WTC11 (cell line): ENCODE measurements around the gene LMOD2. TPM values are rescaled to one million over a fixed set of nuclear protein-coding genes. Genes with fewer than 3 reads are reported as not detected.
"Not testable (repeated sequence)": the region's sequence is repeated elsewhere in the genome, so short reads cannot be mapped to it uniquely, and the experiment has no call there.

ENCODE experiments used
- ATAC-seq: fragments of 200-7000 bp; cut with Tn5 transposase; 2 replicates; pipeline ENCODE4 v1.10.0; 2021; ENCODE audit warnings: mild to moderate bottlenecking, moderate library complexity
- CTCF ChIA-PET: fragments of 300-600 bp; sonication (Branson Sonifier 250); formaldehyde crosslinking; loops from one replicate; lab custom pipeline; 2021; ENCODE audit warnings: antibody characterized with exemption; lab: Charles Lee
- POLR2A ChIA-PET: fragments of 350-600 bp; sonication (Branson Sonifier 250); formaldehyde crosslinking; loops from one replicate; lab custom pipeline; 2021; ENCODE audit warnings: antibody characterized with exemption; lab: Charles Lee
- DNase-seq: peaks from one replicate; pipeline ENCODE4 v3.0.0; 2021; ENCODE audit warnings: low spot score
- H3K27ac Mint-ChIP-seq: 2 replicates; pipeline ENCODE4 v1.8.0; 2021; ENCODE audit warnings: mixed read lengths
- H3K27me3 Mint-ChIP-seq: 2 replicates; pipeline ENCODE4 v1.8.0; 2021; ENCODE audit warnings: low read depth, mild to moderate bottlenecking, moderate library complexity, mixed read lengths
- H3K36me3 Mint-ChIP-seq: 2 replicates; pipeline ENCODE4 v1.8.0; 2021; ENCODE audit warnings: mixed read lengths
- H3K4me1 Mint-ChIP-seq: 2 replicates; pipeline ENCODE4 v1.8.0; 2022; ENCODE audit warnings: mixed read lengths
- H3K4me3 Mint-ChIP-seq: 2 replicates; pipeline ENCODE4 v1.8.0; 2021; ENCODE audit warnings: mild to moderate bottlenecking, moderate library complexity, mixed read lengths
- H3K9me3 Mint-ChIP-seq: 2 replicates; pipeline ENCODE4 v1.8.0; 2021; ENCODE audit warnings: mixed read lengths
- ATF1 ChIP-seq: sonication (generic); formaldehyde crosslinking; IDR thresholded peaks from 2 replicates; pipeline ENCODE4 v1.8.1; 2023; ENCODE audit warnings: mild to moderate bottlenecking, moderate library complexity, missing genetic modification reagents
- CDX4 ChIP-seq: fragments of 250-450 bp; sonication (Bioruptor Pico); IDR thresholded peaks from 2 replicates; pipeline ENCODE4 v1.9.0; 2021; ENCODE audit warnings: moderate library complexity, mild to moderate bottlenecking, inconsistent platforms, borderline replicate concordance
- MXD4 ChIP-seq: fragments of 250-450 bp; sonication (Bioruptor Pico); IDR thresholded peaks from 2 replicates; pipeline ENCODE4 v1.8.0; 2021; ENCODE audit warnings: mild to moderate bottlenecking, moderate library complexity, borderline replicate concordance
- OVOL2 ChIP-seq: fragments of 250-450 bp; sonication (Bioruptor Pico); IDR thresholded peaks from 2 replicates; pipeline ENCODE4 v1.9.0; 2021; ENCODE audit warnings: mild to moderate bottlenecking, borderline replicate concordance
- SMAD3 ChIP-seq: sonication (generic); formaldehyde crosslinking; IDR thresholded peaks from 2 replicates; pipeline ENCODE4 v1.8.0; 2022; ENCODE audit warnings: missing genetic modification reagents, mild to moderate bottlenecking, borderline replicate concordance
- SP1 ChIP-seq: sonication (generic); formaldehyde crosslinking; conservative IDR thresholded peaks from 2 replicates; pipeline ENCODE4 v1.8.1; 2022; ENCODE audit warnings: missing genetic modification reagents
- TEAD4 ChIP-seq: sonication (generic); formaldehyde crosslinking; IDR thresholded peaks from 2 replicates; pipeline ENCODE4 v1.8.0; 2022; ENCODE audit warnings: mild to moderate bottlenecking, missing genetic modification reagents
- TP53 ChIP-seq: sonication (generic); formaldehyde crosslinking; IDR thresholded peaks from 2 replicates; pipeline ENCODE4 v1.8.1; 2023; ENCODE audit warnings: mild to moderate bottlenecking, missing genetic modification reagents
- USF1 ChIP-seq: sonication (generic); formaldehyde crosslinking; IDR thresholded peaks from 2 replicates; pipeline ENCODE4 v1.8.0; 2022; ENCODE audit warnings: mild to moderate bottlenecking, missing genetic modification reagents
- ZNF219 ChIP-seq: sonication (generic); formaldehyde crosslinking; IDR thresholded peaks from 2 replicates; pipeline ENCODE4 v1.8.0; 2023; ENCODE audit warnings: missing genetic modification reagents, mild to moderate bottlenecking, borderline replicate concordance
- ZSCAN18 ChIP-seq: fragments of 250-450 bp; sonication (Bioruptor Pico); IDR thresholded peaks from 2 replicates; pipeline ENCODE4 v2.1.2; 2022; ENCODE audit warnings: mild to moderate bottlenecking, moderate library complexity
- total RNA-seq: library from RNA; stranded (reverse); gene quantifications from 3 replicates; pipeline ENCODE4 v1.2.3, GENCODE V29; 2021
- TF ChIP-seq, protein P1 (sequence below): sonication (generic); formaldehyde crosslinking; IDR thresholded peaks from 2 replicates; pipeline ENCODE4 v1.8.1; 2023; ENCODE audit warnings: mild to moderate bottlenecking, missing genetic modification reagents, borderline replicate concordance
- TF ChIP-seq, protein P2 (sequence below): sonication (generic); formaldehyde crosslinking; conservative IDR thresholded peaks from 2 replicates; pipeline ENCODE4 v1.8.1; 2022; ENCODE audit warnings: mild to moderate bottlenecking, missing genetic modification reagents

LMOD2 gene
- total RNA-seq, 1 experiment from 2014 or later: not detected

- DNase-seq (no peak), ATAC-seq (no peak)
- POLR2A ChIA-PET: no interaction called here
- H3K36me3 Mint-ChIP-seq: no peaks in the 10 kb centered on the region
- H3K4me3 Mint-ChIP-seq: no peak overlapping the region
- peaks cover 20% of the 10 kb centered on the region for H3K4me1 Mint-ChIP-seq
- H3K27me3 Mint-ChIP-seq: no peaks in the 10 kb centered on the region; the same call in 1 of the 2 replicates
- TF ChIP-seq SP1 (no peak), SMAD3 (CRISPR knock-in tag) (no peak), ZNF219 (CRISPR knock-in tag) (no peak), CDX4 (CRISPR knock-in tag) (no peak), MXD4 (CRISPR knock-in tag) (no peak), OVOL2 (CRISPR knock-in tag) (no peak), ATF1 (CRISPR knock-in tag) (no peak), TP53 (CRISPR knock-in tag) (no peak), USF1 (CRISPR knock-in tag) (no peak), TEAD4 (CRISPR knock-in tag) (no peak), ZSCAN18 (CRISPR knock-in tag) (no peak)
- TF ChIP-seq, protein P1, sequence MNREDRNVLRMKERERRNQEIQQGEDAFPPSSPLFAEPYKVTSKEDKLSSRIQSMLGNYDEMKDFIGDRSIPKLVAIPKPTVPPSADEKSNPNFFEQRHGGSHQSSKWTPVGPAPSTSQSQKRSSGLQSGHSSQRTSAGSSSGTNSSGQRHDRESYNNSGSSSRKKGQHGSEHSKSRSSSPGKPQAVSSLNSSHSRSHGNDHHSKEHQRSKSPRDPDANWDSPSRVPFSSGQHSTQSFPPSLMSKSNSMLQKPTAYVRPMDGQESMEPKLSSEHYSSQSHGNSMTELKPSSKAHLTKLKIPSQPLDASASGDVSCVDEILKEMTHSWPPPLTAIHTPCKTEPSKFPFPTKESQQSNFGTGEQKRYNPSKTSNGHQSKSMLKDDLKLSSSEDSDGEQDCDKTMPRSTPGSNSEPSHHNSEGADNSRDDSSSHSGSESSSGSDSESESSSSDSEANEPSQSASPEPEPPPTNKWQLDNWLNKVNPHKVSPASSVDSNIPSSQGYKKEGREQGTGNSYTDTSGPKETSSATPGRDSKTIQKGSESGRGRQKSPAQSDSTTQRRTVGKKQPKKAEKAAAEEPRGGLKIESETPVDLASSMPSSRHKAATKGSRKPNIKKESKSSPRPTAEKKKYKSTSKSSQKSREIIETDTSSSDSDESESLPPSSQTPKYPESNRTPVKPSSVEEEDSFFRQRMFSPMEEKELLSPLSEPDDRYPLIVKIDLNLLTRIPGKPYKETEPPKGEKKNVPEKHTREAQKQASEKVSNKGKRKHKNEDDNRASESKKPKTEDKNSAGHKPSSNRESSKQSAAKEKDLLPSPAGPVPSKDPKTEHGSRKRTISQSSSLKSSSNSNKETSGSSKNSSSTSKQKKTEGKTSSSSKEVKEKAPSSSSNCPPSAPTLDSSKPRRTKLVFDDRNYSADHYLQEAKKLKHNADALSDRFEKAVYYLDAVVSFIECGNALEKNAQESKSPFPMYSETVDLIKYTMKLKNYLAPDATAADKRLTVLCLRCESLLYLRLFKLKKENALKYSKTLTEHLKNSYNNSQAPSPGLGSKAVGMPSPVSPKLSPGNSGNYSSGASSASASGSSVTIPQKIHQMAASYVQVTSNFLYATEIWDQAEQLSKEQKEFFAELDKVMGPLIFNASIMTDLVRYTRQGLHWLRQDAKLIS (CRISPR knock-in tag): no peak
- TF ChIP-seq, protein P2, sequence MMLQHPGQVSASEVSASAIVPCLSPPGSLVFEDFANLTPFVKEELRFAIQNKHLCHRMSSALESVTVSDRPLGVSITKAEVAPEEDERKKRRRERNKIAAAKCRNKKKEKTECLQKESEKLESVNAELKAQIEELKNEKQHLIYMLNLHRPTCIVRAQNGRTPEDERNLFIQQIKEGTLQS (CRISPR knock-in tag): no peak
- TF ChIP-seq, all 79 proteins: peak for 0
- CTCF ChIA-PET: interaction anchor here (0.8 to 1.2 kb wide), 3 partner anchors 9 to 139 kb away, joined by 3 to 4 read pairs (median 3); no protein-coding TSS in a partner anchor
- peaks cover under 1% of the 10 kb centered on the region for H3K9me3 Mint-ChIP-seq
- H3K27ac Mint-ChIP-seq: no peak overlapping the region
These were observed 22.1 kb upstream of the LMOD2 start for GRCh38 chr7:123633553-123633952.

DNA sequence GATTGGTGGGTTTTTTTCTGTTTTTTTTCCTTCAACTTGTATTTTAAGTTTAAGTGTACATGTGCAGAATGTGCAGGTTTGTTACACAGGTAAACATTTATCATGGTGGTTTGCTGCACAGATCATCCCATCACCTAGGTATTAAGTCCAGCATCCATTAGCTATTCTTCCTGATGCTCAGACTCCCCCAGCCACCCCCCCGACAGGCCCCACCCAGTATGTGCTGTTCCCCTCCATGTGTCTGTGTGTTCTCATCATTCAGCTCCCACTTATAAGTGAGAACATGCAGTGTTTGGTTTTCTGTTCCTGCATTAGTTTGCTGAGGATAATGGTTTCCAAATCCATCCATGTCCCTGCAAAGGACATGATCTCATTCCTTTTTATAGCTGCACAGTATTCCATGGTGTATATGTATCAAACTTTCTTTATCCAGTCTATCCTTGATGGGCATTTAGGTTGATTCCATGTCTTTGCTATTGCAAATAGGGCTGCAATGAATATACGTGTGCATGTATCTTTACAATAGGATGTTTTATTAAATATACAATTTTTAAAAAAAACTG lies 21.6 kb upstream of the LMOD2 start:
- not testable (repeated sequence) for H3K27ac Mint-ChIP-seq, H3K36me3 Mint-ChIP-seq, ATAC-seq, H3K9me3 Mint-ChIP-seq, H3K4me3 Mint-ChIP-seq, H3K27me3 Mint-ChIP-seq, DNase-seq
- CTCF ChIA-PET: interaction anchor here (0.8 to 1.2 kb wide), 3 partner anchors 10 to 139 kb away, joined by 3 to 4 read pairs (median 3); no protein-coding TSS in a partner anchor
- peaks cover 15% of the 10 kb centered on the region for H3K4me1 Mint-ChIP-seq
- POLR2A ChIA-PET: interaction anchor here (0.8 kb wide), 1 partner anchor 26 kb away, joined by 3 read pairs; no protein-coding TSS in a partner anchor
